ENCODE measurements around the gene AXIN2.

The AXIN2 gene

GRCh38 chr17:65533056-65533745, 28.2 kb downstream of the AXIN2 start:
- Histone ChIP-seq H3K36me3 (ENCODE audit: insufficient read depth, low read length) (no peaks in the 10 kb centered on the region), H3K4me1 (ENCODE audit: insufficient read depth, low read length, poor library complexity, severe bottlenecking) (no peaks in the 10 kb centered on the region), H3K27me3 (ENCODE audit: insufficient read depth, low read length, poor library complexity, severe bottlenecking) (no peaks in the 10 kb centered on the region), H4K20me1 (ENCODE audit: insufficient read depth, low read length, poor library complexity, severe bottlenecking) (no peaks in the 10 kb centered on the region), H3K9me3 (ENCODE audit: insufficient read depth, low read depth, low read length) (no peaks in the 10 kb centered on the region), H3F3A (ENCODE audit: low read depth) (no peaks in the 10 kb centered on the region), H2AFZ (ENCODE audit: low read length) (no peak overlapping the region), H3K9ac (ENCODE audit: low read depth, low read length, poor library complexity, severe bottlenecking) (no peak overlapping the region), H3K4me3 (ENCODE audit: low read length, poor library complexity, severe bottlenecking) (no peak overlapping the region), H3K9me2 (replicated peaks; ENCODE audit: low read depth, low read length) (no peaks in the 10 kb centered on the region), H3K4me2 (ENCODE audit: low read depth, low read length, poor library complexity, severe bottlenecking) (no peak overlapping the region), H3K79me2 (ENCODE audit: insufficient read depth, low read length) (no peaks in the 10 kb centered on the region)
- TF ChIP-seq CTCF (conservative IDR thresholded peaks at IDR 0.05; ENCODE audit: low read length): no peak
- TF ChIP-seq EZH2phosphoT487 (IDR thresholded peaks at IDR 0.05; ENCODE audit: borderline replicate concordance): no peak

GRCh38 chr17:65532101-65532890, 29.2 kb downstream of the AXIN2 start:
- Histone ChIP-seq H3K9ac (ENCODE audit: low read depth, low read length, poor library complexity, severe bottlenecking) (no peak overlapping the region), H3K9me3 (ENCODE audit: insufficient read depth, low read depth, low read length) (no peaks in the 10 kb centered on the region), H2AFZ (ENCODE audit: low read length) (no peak overlapping the region), H3K4me2 (ENCODE audit: low read depth, low read length, poor library complexity, severe bottlenecking) (no peak overlapping the region), H3K9me2 (replicated peaks; ENCODE audit: low read depth, low read length) (no peaks in the 10 kb centered on the region), H3K36me3 (ENCODE audit: insufficient read depth, low read length) (no peaks in the 10 kb centered on the region), H3K27me3 (ENCODE audit: insufficient read depth, low read length, poor library complexity, severe bottlenecking) (no peaks in the 10 kb centered on the region), H3F3A (ENCODE audit: low read depth) (no peaks in the 10 kb centered on the region), H4K20me1 (ENCODE audit: insufficient read depth, low read length, poor library complexity, severe bottlenecking) (no peaks in the 10 kb centered on the region), H3K4me3 (ENCODE audit: low read length, poor library complexity, severe bottlenecking) (no peak overlapping the region), H3K79me2 (ENCODE audit: insufficient read depth, low read length) (no peaks in the 10 kb centered on the region), H3K4me1 (ENCODE audit: insufficient read depth, low read length, poor library complexity, severe bottlenecking) (no peaks in the 10 kb centered on the region)
- TF ChIP-seq CTCF (conservative IDR thresholded peaks at IDR 0.05; ENCODE audit: low read length): no peak
- no peak for TF ChIP-seq EZH2phosphoT487 (IDR thresholded peaks at IDR 0.05; ENCODE audit: borderline replicate concordance)

- Histone ChIP-seq H3K9me2 (replicated peaks; ENCODE audit: low read depth, low read length) (no peaks in the 10 kb centered on the region), H3K79me2 (ENCODE audit: insufficient read depth, low read length) (no peaks in the 10 kb centered on the region), H2AFZ (ENCODE audit: low read length) (no peak overlapping the region), H3K9ac (ENCODE audit: low read depth, low read length, poor library complexity, severe bottlenecking) (no peak overlapping the region), H4K20me1 (ENCODE audit: insufficient read depth, low read length, poor library complexity, severe bottlenecking) (no peaks in the 10 kb centered on the region), H3K27me3 (ENCODE audit: insufficient read depth, low read length, poor library complexity, severe bottlenecking) (no peaks in the 10 kb centered on the region), H3F3A (ENCODE audit: low read depth) (no peaks in the 10 kb centered on the region), H3K4me1 (ENCODE audit: insufficient read depth, low read length, poor library complexity, severe bottlenecking) (no peaks in the 10 kb centered on the region), H3K4me2 (ENCODE audit: low read depth, low read length, poor library complexity, severe bottlenecking) (no peak overlapping the region), H3K9me3 (ENCODE audit: insufficient read depth, low read depth, low read length) (no peaks in the 10 kb centered on the region), H3K36me3 (ENCODE audit: insufficient read depth, low read length) (no peaks in the 10 kb centered on the region), H3K4me3 (ENCODE audit: low read length, poor library complexity, severe bottlenecking) (no peak overlapping the region)
- TF ChIP-seq EZH2phosphoT487 (IDR thresholded peaks at IDR 0.05; ENCODE audit: borderline replicate concordance) (no peak), CTCF (conservative IDR thresholded peaks at IDR 0.05; ENCODE audit: low read length) (no peak)
These were observed 30.0 kb downstream of the AXIN2 start for GRCh38 chr17:65531256-65532100.
